ENCODE results near the gene FBXO2.

FBXO2 gene

GRCh38 chr1:11622398-11622797 lies 31.8 kb downstream of the FBXO2 start:
- H3K4me3 ChIP-seq (ENCODE audit: low read length, poor library complexity, severe bottlenecking): no peak overlapping the region
- H3K36me3 ChIP-seq (ENCODE audit: insufficient read depth, low read length): no peaks in the 10 kb centered on the region
- H3K27me3 ChIP-seq (ENCODE audit: insufficient read depth, low read length, poor library complexity, severe bottlenecking): no peaks in the 10 kb centered on the region
- no peaks in the 10 kb centered on the region for H3K79me2 ChIP-seq (ENCODE audit: insufficient read depth, low read length)
- H3K4me1 ChIP-seq (ENCODE audit: insufficient read depth, low read length, poor library complexity, severe bottlenecking): no peaks in the 10 kb centered on the region
- TF ChIP-seq, protein P1, sequence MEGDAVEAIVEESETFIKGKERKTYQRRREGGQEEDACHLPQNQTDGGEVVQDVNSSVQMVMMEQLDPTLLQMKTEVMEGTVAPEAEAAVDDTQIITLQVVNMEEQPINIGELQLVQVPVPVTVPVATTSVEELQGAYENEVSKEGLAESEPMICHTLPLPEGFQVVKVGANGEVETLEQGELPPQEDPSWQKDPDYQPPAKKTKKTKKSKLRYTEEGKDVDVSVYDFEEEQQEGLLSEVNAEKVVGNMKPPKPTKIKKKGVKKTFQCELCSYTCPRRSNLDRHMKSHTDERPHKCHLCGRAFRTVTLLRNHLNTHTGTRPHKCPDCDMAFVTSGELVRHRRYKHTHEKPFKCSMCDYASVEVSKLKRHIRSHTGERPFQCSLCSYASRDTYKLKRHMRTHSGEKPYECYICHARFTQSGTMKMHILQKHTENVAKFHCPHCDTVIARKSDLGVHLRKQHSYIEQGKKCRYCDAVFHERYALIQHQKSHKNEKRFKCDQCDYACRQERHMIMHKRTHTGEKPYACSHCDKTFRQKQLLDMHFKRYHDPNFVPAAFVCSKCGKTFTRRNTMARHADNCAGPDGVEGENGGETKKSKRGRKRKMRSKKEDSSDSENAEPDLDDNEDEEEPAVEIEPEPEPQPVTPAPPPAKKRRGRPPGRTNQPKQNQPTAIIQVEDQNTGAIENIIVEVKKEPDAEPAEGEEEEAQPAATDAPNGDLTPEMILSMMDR (conservative IDR thresholded peaks at IDR 0.05; ENCODE audit: low read length): no peak
- TF ChIP-seq EZH2phosphoT487 (IDR thresholded peaks at IDR 0.05; ENCODE audit: borderline replicate concordance): no peak
- no peaks in the 10 kb centered on the region for H3K9me3 ChIP-seq (ENCODE audit: insufficient read depth, low read depth, low read length)
- no peak overlapping the region for H3K4me2 ChIP-seq (ENCODE audit: low read depth, low read length, poor library complexity, severe bottlenecking)
- H3K9ac ChIP-seq (ENCODE audit: low read depth, low read length, poor library complexity, severe bottlenecking): no peak overlapping the region
- H3K9me2 ChIP-seq (replicated peaks; ENCODE audit: low read depth, low read length): no peaks in the 10 kb centered on the region
- no peaks in the 10 kb centered on the region for H3F3A ChIP-seq (ENCODE audit: low read depth)
- no peaks in the 10 kb centered on the region for H4K20me1 ChIP-seq (ENCODE audit: insufficient read depth, low read length, poor library complexity, severe bottlenecking)
- H2AFZ ChIP-seq (ENCODE audit: low read length): no peak overlapping the region

GRCh38 chr1:11620924-11621323 lies 33.3 kb downstream of the FBXO2 start:
- Histone ChIP-seq H3K4me3 (ENCODE audit: low read length, poor library complexity, severe bottlenecking) (no peak overlapping the region), H3K9ac (ENCODE audit: low read depth, low read length, poor library complexity, severe bottlenecking) (no peak overlapping the region), H3F3A (ENCODE audit: low read depth) (no peaks in the 10 kb centered on the region), H4K20me1 (ENCODE audit: insufficient read depth, low read length, poor library complexity, severe bottlenecking) (no peaks in the 10 kb centered on the region), H3K27me3 (ENCODE audit: insufficient read depth, low read length, poor library complexity, severe bottlenecking) (no peaks in the 10 kb centered on the region), H3K79me2 (ENCODE audit: insufficient read depth, low read length) (no peaks in the 10 kb centered on the region), H3K9me3 (ENCODE audit: insufficient read depth, low read depth, low read length) (no peaks in the 10 kb centered on the region), H2AFZ (ENCODE audit: low read length) (no peak overlapping the region), H3K9me2 (replicated peaks; ENCODE audit: low read depth, low read length) (no peaks in the 10 kb centered on the region), H3K4me1 (ENCODE audit: insufficient read depth, low read length, poor library complexity, severe bottlenecking) (no peaks in the 10 kb centered on the region), H3K4me2 (ENCODE audit: low read depth, low read length, poor library complexity, severe bottlenecking) (no peak overlapping the region), H3K36me3 (ENCODE audit: insufficient read depth, low read length) (no peaks in the 10 kb centered on the region)
- TF ChIP-seq EZH2phosphoT487 (IDR thresholded peaks at IDR 0.05; ENCODE audit: borderline replicate concordance): no peak
- TF ChIP-seq, protein P1 (conservative IDR thresholded peaks at IDR 0.05; ENCODE audit: low read length): no peak

DNA sequence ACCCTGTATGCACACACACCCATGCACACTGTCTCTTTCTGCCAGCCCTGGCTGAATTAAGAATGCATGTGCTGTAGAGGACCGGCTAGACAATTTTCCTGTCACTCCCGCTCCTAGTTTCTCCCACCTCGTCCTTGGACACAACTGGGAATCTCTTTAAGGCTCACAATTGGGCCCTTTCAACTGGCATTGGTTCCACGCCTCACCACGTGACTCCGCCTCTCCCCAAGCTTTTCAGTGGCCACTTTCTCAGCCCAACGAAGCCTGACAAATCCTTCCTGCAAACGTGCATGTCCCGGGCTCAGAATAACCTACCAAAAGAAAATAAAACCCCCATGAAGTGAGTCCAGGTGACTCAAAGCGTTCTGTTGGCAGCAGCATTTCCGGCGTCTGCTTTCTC lies 33.8 kb downstream of the FBXO2 start:
- Histone ChIP-seq H3K9me2 (replicated peaks; ENCODE audit: low read depth, low read length) (no peaks in the 10 kb centered on the region), H3F3A (ENCODE audit: low read depth) (no peaks in the 10 kb centered on the region), H3K9me3 (ENCODE audit: insufficient read depth, low read depth, low read length) (no peaks in the 10 kb centered on the region), H3K79me2 (ENCODE audit: insufficient read depth, low read length) (no peaks in the 10 kb centered on the region), H3K27me3 (ENCODE audit: insufficient read depth, low read length, poor library complexity, severe bottlenecking) (no peaks in the 10 kb centered on the region), H4K20me1 (ENCODE audit: insufficient read depth, low read length, poor library complexity, severe bottlenecking) (no peaks in the 10 kb centered on the region), H3K36me3 (ENCODE audit: insufficient read depth, low read length) (no peaks in the 10 kb centered on the region), H3K4me3 (ENCODE audit: low read length, poor library complexity, severe bottlenecking) (no peak overlapping the region), H3K4me2 (ENCODE audit: low read depth, low read length, poor library complexity, severe bottlenecking) (no peak overlapping the region), H3K4me1 (ENCODE audit: insufficient read depth, low read length, poor library complexity, severe bottlenecking) (no peaks in the 10 kb centered on the region), H3K9ac (ENCODE audit: low read depth, low read length, poor library complexity, severe bottlenecking) (no peak overlapping the region), H2AFZ (ENCODE audit: low read length) (no peak overlapping the region)
- TF ChIP-seq, protein P1 (conservative IDR thresholded peaks at IDR 0.05; ENCODE audit: low read length): no peak
- no peak for TF ChIP-seq EZH2phosphoT487 (IDR thresholded peaks at IDR 0.05; ENCODE audit: borderline replicate concordance)
